ENCODE data around the gene XRN2. TPM values are rescaled to one million over a fixed set of nuclear protein-coding genes. Genes with fewer than 3 reads are reported as not detected.
"Not testable (repeated sequence)": the region's sequence is repeated elsewhere in the genome, so short reads cannot be mapped to it uniquely, and the experiment has no call there.

Gene XRN2
- total RNA-seq, 5 donors from 2014 or later (not counting 1 experiment from before 2014, with no cell fraction given) = 46.3 to 62.0 (median 49.7) TPM

GRCh38 chr20:21399005-21399475, 95.9 kb downstream of the XRN2 start:
- Histone ChIP-seq H3K27ac (ENCODE audit: low read length) (no peak overlapping the region), H3K4me1 (ENCODE audit: control insufficient read depth in 1 of 2, extremely low read depth in 1 of 2, insufficient read depth in 2 of 2, low read length in 2 of 2) (peaks cover 7 to 16% of the 10 kb centered on the region in 2 experiments), H3K4me3 (ENCODE audit: control insufficient read depth in 1 of 2, extremely low read depth in 1 of 2, low read length in 1 of 2) (no peak overlapping the region), H3K9me3 (no peaks in the 10 kb centered on the region), H3K27me3 (replicated peaks in 1 of 2; ENCODE audit: control insufficient read depth in 2 of 2, extremely low read depth in 1 of 2, insufficient read depth in 2 of 2, low read length in 1 of 2) (peaks cover 19 to 43% of the 10 kb centered on the region in 2 experiments), H3K36me3 (ENCODE audit: control insufficient read depth in 2 of 2, extremely low read depth in 1 of 2, insufficient read depth in 1 of 2, low read length in 1 of 2) (no peaks in the 10 kb centered on the region)
- ATAC-seq (replicated peaks in 1 of 4) = no peak
- H3K4me3 Mint-ChIP-seq = no peak overlapping the region
- H3K9me3 Mint-ChIP-seq = peaks cover 0 to 12% (median 5%) of the 10 kb centered on the region in 3 donors
- POLR2A ChIA-PET = no interaction called here
- CTCF ChIA-PET = no interaction called here
- WGBS (ENCODE audit: insufficient coverage) = no CpG with 5 or more reads among the region's 5 CpGs
- no peaks in the 10 kb centered on the region for H3K36me3 Mint-ChIP-seq
- peaks cover 65 to 69% of the 10 kb centered on the region in 2 donors for H3K27me3 Mint-ChIP-seq
- DNase-seq = no peak
- H3K27ac Mint-ChIP-seq = peak overlapping the region in 1 of 2 donors; percentile 9
- H3K4me1 Mint-ChIP-seq = peaks cover 8 to 12% (median 11%) of the 10 kb centered on the region in 3 donors

GRCh38 chr20:21411725-21412124, 108.6 kb downstream of the XRN2 start:
- no peak overlapping the region for H3K27ac Mint-ChIP-seq
- H3K36me3 ChIP-seq (ENCODE audit: control insufficient read depth in 2 of 2, extremely low read depth in 1 of 2, insufficient read depth in 1 of 2, low read length in 1 of 2) = no peaks in the 10 kb centered on the region
- H3K4me1 ChIP-seq (ENCODE audit: control insufficient read depth in 1 of 2, extremely low read depth in 1 of 2, insufficient read depth in 2 of 2, low read length in 2 of 2) = peaks cover 0 to 14% of the 10 kb centered on the region in 2 experiments
- peaks cover 4 to 12% (median 7%) of the 10 kb centered on the region in 3 donors for H3K4me1 Mint-ChIP-seq
- DNase-seq = no peak
- no peaks in the 10 kb centered on the region for H3K36me3 Mint-ChIP-seq
- H3K4me3 Mint-ChIP-seq = no peak overlapping the region
- peaks cover 10 to 25% of the 10 kb centered on the region in 2 experiments for H3K27me3 ChIP-seq (replicated peaks in 1 of 2; ENCODE audit: control insufficient read depth in 2 of 2, extremely low read depth in 1 of 2, insufficient read depth in 2 of 2, low read length in 1 of 2)
- no peak overlapping the region for H3K27ac ChIP-seq (ENCODE audit: low read length)
- H3K9me3 ChIP-seq = no peaks in the 10 kb centered on the region
- peaks cover 10 to 14% (median 13%) of the 10 kb centered on the region in 3 donors for H3K9me3 Mint-ChIP-seq
- peaks cover 65 to 66% of the 10 kb centered on the region in 2 donors for H3K27me3 Mint-ChIP-seq
- ChIA-PET CTCF (no interaction called here), POLR2A (no interaction called here)
- H3K4me3 ChIP-seq (ENCODE audit: control insufficient read depth in 1 of 2, extremely low read depth in 1 of 2, low read length in 1 of 2) = no peak overlapping the region
- no peak for ATAC-seq (replicated peaks in 1 of 4)

GRCh38 chr20:21413996-21414395, 110.9 kb downstream of the XRN2 start:
- peaks cover 63 to 70% of the 10 kb centered on the region in 2 donors for H3K27me3 Mint-ChIP-seq
- H3K36me3 Mint-ChIP-seq; H3K9me3 ChIP-seq; H3K27ac Mint-ChIP-seq; POLR2A ChIA-PET; CTCF ChIA-PET; H3K36me3 ChIP-seq (ENCODE audit: control insufficient read depth in 2 of 2, extremely low read depth in 1 of 2, insufficient read depth in 1 of 2, low read length in 1 of 2); H3K27ac ChIP-seq (ENCODE audit: low read length): not testable (repeated sequence)
- peaks cover 2 to 18% of the 10 kb centered on the region in 2 experiments for H3K27me3 ChIP-seq (replicated peaks in 1 of 2; ENCODE audit: control insufficient read depth in 2 of 2, extremely low read depth in 1 of 2, insufficient read depth in 2 of 2, low read length in 1 of 2)
- peak overlapping the region in 1 of 2 donors; percentile 8 for H3K4me3 ChIP-seq (ENCODE audit: control insufficient read depth in 1 of 2, extremely low read depth in 1 of 2, low read length in 1 of 2)
- H3K4me1 ChIP-seq (ENCODE audit: control insufficient read depth in 1 of 2, extremely low read depth in 1 of 2, insufficient read depth in 2 of 2, low read length in 2 of 2) = peaks cover 0 to 14% of the 10 kb centered on the region in 2 experiments
- ATAC-seq (replicated peaks in 1 of 4) (peak in 2 of 4 experiments; percentile 50 to 70), DNase-seq (peak in 3 of 35 experiments; percentile 3 to 17 (median 4))
- no CpG with 5 or more reads among the region's 3 CpGs for WGBS (ENCODE audit: insufficient coverage)
- H3K9me3 Mint-ChIP-seq = peaks cover 10 to 23% (median 14%) of the 10 kb centered on the region in 3 donors
- H3K4me1 Mint-ChIP-seq = peaks cover 4 to 12% (median 7%) of the 10 kb centered on the region in 3 donors
- H3K4me3 Mint-ChIP-seq = peak overlapping the region in 1 of 3 donors; percentile 17

- POLR2A ChIA-PET; H3K4me3 ChIP-seq (ENCODE audit: control insufficient read depth in 1 of 2, extremely low read depth in 1 of 2, low read length in 1 of 2); H3K4me1 Mint-ChIP-seq; DNase-seq; H3K4me1 ChIP-seq (ENCODE audit: control insufficient read depth in 1 of 2, extremely low read depth in 1 of 2, insufficient read depth in 2 of 2, low read length in 2 of 2); H3K36me3 Mint-ChIP-seq; H3K4me3 Mint-ChIP-seq; CTCF ChIA-PET; H3K27ac ChIP-seq (ENCODE audit: low read length); H3K9me3 ChIP-seq; H3K27ac Mint-ChIP-seq; ATAC-seq (replicated peaks in 1 of 4); H3K36me3 ChIP-seq (ENCODE audit: control insufficient read depth in 2 of 2, extremely low read depth in 1 of 2, insufficient read depth in 1 of 2, low read length in 1 of 2): not testable (repeated sequence)
- Mint-ChIP-seq H3K9me3 (peaks cover 9 to 46% (median 17%) of the 10 kb centered on the region in 3 donors), H3K27me3 (peaks cover 30 to 44% of the 10 kb centered on the region in 2 donors)
- peaks cover 0 to 14% of the 10 kb centered on the region in 2 experiments for H3K27me3 ChIP-seq (replicated peaks in 1 of 2; ENCODE audit: control insufficient read depth in 2 of 2, extremely low read depth in 1 of 2, insufficient read depth in 2 of 2, low read length in 1 of 2)
- no CpG with 5 or more reads among the region's 2 CpGs for WGBS (ENCODE audit: insufficient coverage)
Measured at GRCh38 chr20:21419147-21419546, 116.0 kb downstream of the XRN2 start.

- H3K4me3 ChIP-seq (ENCODE audit: control insufficient read depth in 1 of 2, extremely low read depth in 1 of 2, low read length in 1 of 2) = no peak overlapping the region
- peaks cover 19 to 65% (median 22%) of the 10 kb centered on the region in 3 donors for H3K9me3 Mint-ChIP-seq
- H3K27ac Mint-ChIP-seq = no peak overlapping the region
- no peaks in the 10 kb centered on the region for H3K9me3 ChIP-seq
- H3K36me3 ChIP-seq (ENCODE audit: control insufficient read depth in 2 of 2, extremely low read depth in 1 of 2, insufficient read depth in 1 of 2, low read length in 1 of 2) = no peaks in the 10 kb centered on the region
- H3K27ac ChIP-seq (ENCODE audit: low read length) = no peak overlapping the region
- POLR2A ChIA-PET = no interaction called here
- no peak overlapping the region for H3K4me3 Mint-ChIP-seq
- H3K4me1 ChIP-seq (ENCODE audit: control insufficient read depth in 1 of 2, extremely low read depth in 1 of 2, insufficient read depth in 2 of 2, low read length in 2 of 2) = no peaks in the 10 kb centered on the region
- H3K27me3 Mint-ChIP-seq = peaks cover 13 to 20% of the 10 kb centered on the region in 2 donors
- H3K27me3 ChIP-seq (replicated peaks in 1 of 2; ENCODE audit: control insufficient read depth in 2 of 2, extremely low read depth in 1 of 2, insufficient read depth in 2 of 2, low read length in 1 of 2) = peaks cover 0 to 14% of the 10 kb centered on the region in 2 experiments
- H3K4me1 Mint-ChIP-seq = no peaks in the 10 kb centered on the region
- no peaks in the 10 kb centered on the region for H3K36me3 Mint-ChIP-seq
- CTCF ChIA-PET = no interaction called here
- DNase-seq = no peak
- no CpG with 5 or more reads among the region's 4 CpGs for WGBS (ENCODE audit: insufficient coverage)
- no peak for ATAC-seq (replicated peaks in 1 of 4)
Measured at GRCh38 chr20:21421601-21422236, 118.6 kb downstream of the XRN2 start.

- 86% methylated on average over 1 of the region's 1 CpG for WGBS (ENCODE audit: insufficient coverage)
- ATAC-seq (replicated peaks in 1 of 4); DNase-seq; H3K27ac Mint-ChIP-seq; POLR2A ChIA-PET; H3K27ac ChIP-seq (ENCODE audit: low read length); H3K4me1 Mint-ChIP-seq; H3K4me3 Mint-ChIP-seq; H3K4me3 ChIP-seq (ENCODE audit: control insufficient read depth in 1 of 2, extremely low read depth in 1 of 2, low read length in 1 of 2); CTCF ChIA-PET; H3K36me3 Mint-ChIP-seq; H3K9me3 ChIP-seq; H3K36me3 ChIP-seq (ENCODE audit: control insufficient read depth in 2 of 2, extremely low read depth in 1 of 2, insufficient read depth in 1 of 2, low read length in 1 of 2); H3K4me1 ChIP-seq (ENCODE audit: control insufficient read depth in 1 of 2, extremely low read depth in 1 of 2, insufficient read depth in 2 of 2, low read length in 2 of 2): not testable (repeated sequence)
- H3K27me3 ChIP-seq (replicated peaks in 1 of 2; ENCODE audit: control insufficient read depth in 2 of 2, extremely low read depth in 1 of 2, insufficient read depth in 2 of 2, low read length in 1 of 2) = peaks cover 0 to 14% of the 10 kb centered on the region in 2 experiments
- H3K9me3 Mint-ChIP-seq = peaks cover 19 to 57% (median 22%) of the 10 kb centered on the region in 3 donors
- peaks cover 6 to 13% of the 10 kb centered on the region in 2 donors for H3K27me3 Mint-ChIP-seq
Measured at GRCh38 chr20:21423712-21424111, 120.6 kb downstream of the XRN2 start.

Data from T-cell (primary cell).